NB4 (cell line): ENCODE data around the gene MICU2.
A peak's percentile ranks its signal among the peaks of the same experiment; 100 is the strongest.

Experiments used
- MYC ChIP-seq: IDR thresholded peaks from 2 replicates; pipeline ENCODE4 v1.6.1; 2011; ENCODE audit warnings: low read depth, low read length
- POLR2A ChIP-seq: IDR thresholded peaks from 2 replicates; pipeline ENCODE4 v1.6.1; 2011; ENCODE audit warnings: mild to moderate bottlenecking; ENCODE audit not compliant: insufficient read length; ENCODE audit errors: extremely low read depth
- TF ChIP-seq, protein P1 (sequence below): IDR thresholded peaks from one replicate; pipeline ENCODE4 v1.5.1; 2012; ENCODE audit warnings: low read depth, low read length

GRCh38 chr13:21637296-21637695, 33.3 kb upstream of the MICU2 start:
- TF ChIP-seq, protein P1, sequence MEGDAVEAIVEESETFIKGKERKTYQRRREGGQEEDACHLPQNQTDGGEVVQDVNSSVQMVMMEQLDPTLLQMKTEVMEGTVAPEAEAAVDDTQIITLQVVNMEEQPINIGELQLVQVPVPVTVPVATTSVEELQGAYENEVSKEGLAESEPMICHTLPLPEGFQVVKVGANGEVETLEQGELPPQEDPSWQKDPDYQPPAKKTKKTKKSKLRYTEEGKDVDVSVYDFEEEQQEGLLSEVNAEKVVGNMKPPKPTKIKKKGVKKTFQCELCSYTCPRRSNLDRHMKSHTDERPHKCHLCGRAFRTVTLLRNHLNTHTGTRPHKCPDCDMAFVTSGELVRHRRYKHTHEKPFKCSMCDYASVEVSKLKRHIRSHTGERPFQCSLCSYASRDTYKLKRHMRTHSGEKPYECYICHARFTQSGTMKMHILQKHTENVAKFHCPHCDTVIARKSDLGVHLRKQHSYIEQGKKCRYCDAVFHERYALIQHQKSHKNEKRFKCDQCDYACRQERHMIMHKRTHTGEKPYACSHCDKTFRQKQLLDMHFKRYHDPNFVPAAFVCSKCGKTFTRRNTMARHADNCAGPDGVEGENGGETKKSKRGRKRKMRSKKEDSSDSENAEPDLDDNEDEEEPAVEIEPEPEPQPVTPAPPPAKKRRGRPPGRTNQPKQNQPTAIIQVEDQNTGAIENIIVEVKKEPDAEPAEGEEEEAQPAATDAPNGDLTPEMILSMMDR = no peak
- TF ChIP-seq MYC = peak; percentile 61
- TF ChIP-seq POLR2A = no peak
